Lower leg skin (tissue), 3 donors: ENCODE data around the gene TUBA1C.

ENCODE experiments used
- POLR2A ChIP-seq, 2 donors: fragments of 450-650 bp; IDR thresholded peaks; one replicate each; pipeline ENCODE4 v1.6.1; 2016 to 2017; ENCODE audit warnings: antibody characterized with exemption in 2 of 2, mild to moderate bottlenecking in 1 of 2, moderate library complexity in 1 of 2
- TF ChIP-seq, protein P1 (sequence below), 3 donors: fragments of 450-650 bp; IDR thresholded peaks; one replicate each; pipeline ENCODE4 v1.5.1; 2016; ENCODE audit warnings: antibody characterized with exemption in 3 of 3, mild to moderate bottlenecking in 3 of 3, moderate library complexity in 2 of 3

DNA sequence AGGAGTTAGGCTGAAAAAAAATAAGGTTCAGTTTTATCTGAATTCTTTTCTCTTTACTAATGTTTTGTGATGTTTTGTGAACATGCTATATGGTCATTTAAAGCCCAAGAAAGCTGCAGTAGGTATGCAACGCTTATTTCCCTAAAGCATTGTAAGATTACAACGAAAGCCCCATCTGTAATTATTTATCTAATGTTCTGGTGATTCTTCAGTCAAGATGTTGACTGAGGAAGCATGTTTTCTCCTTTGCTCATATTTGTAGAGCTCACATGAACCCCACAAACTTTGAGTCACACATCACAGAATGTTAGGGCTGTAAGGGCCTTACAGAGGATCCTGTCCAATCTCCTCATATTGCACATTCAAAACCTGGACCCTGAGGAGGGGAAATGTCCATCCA is 3.2 kb upstream of the TUBA1C start:
- no peak for TF ChIP-seq POLR2A (IDR thresholded peaks at IDR 0.05)
- TF ChIP-seq, protein P1, sequence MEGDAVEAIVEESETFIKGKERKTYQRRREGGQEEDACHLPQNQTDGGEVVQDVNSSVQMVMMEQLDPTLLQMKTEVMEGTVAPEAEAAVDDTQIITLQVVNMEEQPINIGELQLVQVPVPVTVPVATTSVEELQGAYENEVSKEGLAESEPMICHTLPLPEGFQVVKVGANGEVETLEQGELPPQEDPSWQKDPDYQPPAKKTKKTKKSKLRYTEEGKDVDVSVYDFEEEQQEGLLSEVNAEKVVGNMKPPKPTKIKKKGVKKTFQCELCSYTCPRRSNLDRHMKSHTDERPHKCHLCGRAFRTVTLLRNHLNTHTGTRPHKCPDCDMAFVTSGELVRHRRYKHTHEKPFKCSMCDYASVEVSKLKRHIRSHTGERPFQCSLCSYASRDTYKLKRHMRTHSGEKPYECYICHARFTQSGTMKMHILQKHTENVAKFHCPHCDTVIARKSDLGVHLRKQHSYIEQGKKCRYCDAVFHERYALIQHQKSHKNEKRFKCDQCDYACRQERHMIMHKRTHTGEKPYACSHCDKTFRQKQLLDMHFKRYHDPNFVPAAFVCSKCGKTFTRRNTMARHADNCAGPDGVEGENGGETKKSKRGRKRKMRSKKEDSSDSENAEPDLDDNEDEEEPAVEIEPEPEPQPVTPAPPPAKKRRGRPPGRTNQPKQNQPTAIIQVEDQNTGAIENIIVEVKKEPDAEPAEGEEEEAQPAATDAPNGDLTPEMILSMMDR (IDR thresholded peaks at IDR 0.05) = no peak
